HCT116 (cell line): ENCODE measurements around the gene DAAM1. TPM values are rescaled to one million over a fixed set of nuclear protein-coding genes. Genes with fewer than 3 reads are reported as not detected.

ENCODE experiments used
- ATAC-seq: fragments of 200-7000 bp; cut with Tn5 transposase; 2 replicates; pipeline ENCODE4 v1.9.1; 2020; ENCODE audit warnings: mild to moderate bottlenecking, moderate library complexity
- BruUV-seq: library from RNA; stranded (reverse); fragments of 400-500 nt; replicated peaks from 2 replicates; lab custom pipeline; 2021; lab: Mats Ljungman, UMichigan
- CTCF ChIA-PET: fragments of 300-600 bp; sonication (Branson Sonifier 250); formaldehyde crosslinking; loops from one replicate; lab custom pipeline; 2021; ENCODE audit warnings: antibody characterized with exemption; lab: Charles Lee
- POLR2A ChIA-PET: fragments of 300-600, 350-600 bp; sonication (Branson Sonifier 250); formaldehyde crosslinking; loops from one replicate; lab custom pipeline; 2021; ENCODE audit warnings: antibody characterized with exemption; lab: Charles Lee
- RAD21 ChIA-PET, 2 experiments: fragments of 300-600 bp; sonication (Branson Sonifier 250); formaldehyde crosslinking; loops; one replicate each; lab custom pipeline; 2023; ENCODE audit warnings: low total read pairs in 2 of 2; ENCODE audit not compliant: uncharacterized antibody in 2 of 2, unreplicated experiment in 2 of 2, low non-redundant PET in 1 of 2; lab: Charles Lee
- DNase-seq: peaks from one replicate; pipeline ENCODE4 v3.0.0-alpha.2; 2010; ENCODE audit warnings: low read depth, low spot score
- H2AFZ ChIP-seq: fragments of 200-600 bp; shearing (Covaris generic), sonication (generic); 2 replicates; pipeline ENCODE4 v1.6.1; 2017; ENCODE audit warnings: low read depth, mixed run types, mixed read lengths, antibody characterized with exemption, low read length; ENCODE audit not compliant: poor library complexity, severe bottlenecking
- H3K27ac ChIP-seq: 2 replicates; pipeline ENCODE4 v1.5.1; 2012; ENCODE audit warnings: low read depth, low read length
- H3K27me3 ChIP-seq: fragments of 200-600 bp; sonication (generic); 2 replicates; pipeline ENCODE4 v1.6.1; 2016; ENCODE audit warnings: mixed run types, low read length, mixed read lengths; ENCODE audit not compliant: insufficient read depth
- H3K36me3 ChIP-seq, 2 experiments: fragments of 200-500 bp in 1 of 2; fragments of 200-600 bp in 1 of 2; sonication (Bioruptor generic) in 1 of 2; sonication (generic) in 1 of 2; 2 replicates each; pipeline versions ENCODE4 v1.5.1 to v1.6.1; 2014 to 2016; ENCODE audit warnings: low read length in 2 of 2, inconsistent platforms in 1 of 2, mixed read lengths in 1 of 2, mixed run types in 1 of 2; ENCODE audit not compliant: insufficient read depth in 2 of 2, control insufficient read depth in 1 of 2
- H3K4me1 ChIP-seq, 2 experiments: fragments of 200-600 bp in 1 of 2; sonication (generic) in 1 of 2; 2 replicates each; pipeline versions ENCODE4 v1.5.1 to v1.6.1; 2012 to 2017; ENCODE audit warnings: low read length in 2 of 2, inconsistent platforms in 1 of 2, mild to moderate bottlenecking in 1 of 2, mixed read lengths in 1 of 2, mixed run types in 1 of 2, moderate library complexity in 1 of 2; ENCODE audit not compliant: insufficient read depth in 2 of 2, control insufficient read depth in 1 of 2
- H3K4me2 ChIP-seq: fragments of 200-600 bp; sonication (generic); 2 replicates; pipeline ENCODE4 v1.6.1; 2017; ENCODE audit warnings: mixed run types, low read length, mixed read lengths
- H3K4me3 ChIP-seq, 2 experiments: fragments of 200-600 bp in 1 of 2; sonication (generic) in 1 of 2; replicated peaks in 1 of 2; 2 replicates each; pipeline ENCODE4 v1.5.1; 2011 to 2016; ENCODE audit warnings: low read length in 2 of 2, control low read depth in 1 of 2, low read depth in 1 of 2, mild to moderate bottlenecking in 1 of 2, mixed read lengths in 1 of 2, mixed run types in 1 of 2
- H3K79me2 ChIP-seq: fragments of 200-600 bp; sonication (generic); 2 replicates; pipeline ENCODE4 v1.6.1; 2017; ENCODE audit warnings: mild to moderate bottlenecking, mixed run types, low read length, moderate library complexity, mixed read lengths; ENCODE audit not compliant: insufficient read depth
- H3K9ac ChIP-seq: fragments of 200-600 bp; sonication (generic); 2 replicates; pipeline ENCODE4 v1.6.1; 2016; ENCODE audit warnings: low read length, mixed read lengths
- H3K9me2 ChIP-seq: fragments of 200-600 bp; sonication (generic), shearing (Covaris generic); 2 replicates; pipeline ENCODE4 v1.6.1; 2017; ENCODE audit warnings: mixed run types, mild to moderate bottlenecking, moderate library complexity; ENCODE audit not compliant: insufficient read depth
- H3K9me3 ChIP-seq, 2 experiments: fragments of 200-500 bp in 1 of 2; fragments of 200-600 bp in 1 of 2; sonication (Bioruptor generic) in 1 of 2; sonication (generic) in 1 of 2; 2 replicates each; pipeline ENCODE4 v1.6.1; 2014 to 2017; ENCODE audit warnings: low read length in 2 of 2, mixed read lengths in 2 of 2, inconsistent platforms in 1 of 2, low read depth in 1 of 2, mild to moderate bottlenecking in 1 of 2, mixed run types in 1 of 2, moderate library complexity in 1 of 2; ENCODE audit not compliant: control insufficient read depth in 1 of 2, insufficient read depth in 1 of 2
- H4K20me1 ChIP-seq: fragments of 200-600 bp; sonication (generic), shearing (Covaris generic); 2 replicates; pipeline ENCODE4 v1.6.1; 2017; ENCODE audit warnings: mixed run types, mild to moderate bottlenecking, moderate library complexity; ENCODE audit not compliant: insufficient read depth
- ATF3 ChIP-seq: IDR thresholded peaks from 2 replicates; pipeline ENCODE4 v1.6.1; 2012
- CTCF ChIP-seq, 3 experiments: fragments of 200-600 bp in 1 of 3; sonication (generic) in 1 of 3; IDR thresholded peaks in 2 of 3; conservative IDR thresholded peaks in 1 of 3; 2 replicates each; pipeline ENCODE4 v1.5.1; 2012 to 2017; ENCODE audit warnings: low read depth in 2 of 3, low read length in 2 of 3, antibody characterized with exemption in 1 of 3, borderline replicate concordance in 1 of 3, control low read depth in 1 of 3, mild to moderate bottlenecking in 1 of 3, mixed read lengths in 1 of 3, mixed run types in 1 of 3, moderate library complexity in 1 of 3; ENCODE audit not compliant: insufficient read depth in 1 of 3
- ELF1 ChIP-seq: IDR thresholded peaks from 2 replicates; pipeline ENCODE4 v1.6.1; 2012; ENCODE audit warnings: low read depth, borderline replicate concordance
- EZH2 ChIP-seq: fragments of 200-600 bp; sonication (generic); IDR thresholded peaks from 2 replicates; pipeline ENCODE4 v1.6.1; 2017; ENCODE audit warnings: antibody characterized with exemption, mixed run types
- POLR2A ChIP-seq: IDR thresholded peaks from 2 replicates; pipeline ENCODE4 v1.7.0; 2011; ENCODE audit warnings: borderline replicate concordance; ENCODE audit not compliant: insufficient read depth, insufficient read length; ENCODE audit errors: extremely low read depth
- SP1 ChIP-seq: IDR thresholded peaks from 2 replicates; pipeline ENCODE4 v1.6.1; 2012; ENCODE audit warnings: low read depth
- TCF7L2 ChIP-seq: IDR thresholded peaks from 2 replicates; pipeline ENCODE4 v1.7.0; 2011; ENCODE audit warnings: borderline replicate concordance, inconsistent platforms; ENCODE audit not compliant: insufficient read depth, insufficient read length; ENCODE audit errors: extremely low read depth
- YY1 ChIP-seq: IDR thresholded peaks from 2 replicates; pipeline ENCODE4 v1.6.1; 2011; ENCODE audit warnings: low read length, low read depth, moderate library complexity, mild to moderate bottlenecking; ENCODE audit not compliant: insufficient replicate concordance; ENCODE audit errors: extremely low read depth
- ZBTB33 ChIP-seq: IDR thresholded peaks from 2 replicates; pipeline ENCODE4 v1.6.1; 2011; ENCODE audit warnings: mild to moderate bottlenecking, low read length, moderate library complexity; ENCODE audit not compliant: insufficient replicate concordance; ENCODE audit errors: extremely low read depth
- ZNF274 ChIP-seq: fragments of 200-500 bp; sonication (Bioruptor generic); IDR thresholded peaks from 2 replicates; pipeline ENCODE4 v1.6.1; 2014; ENCODE audit warnings: mild to moderate bottlenecking, low read depth, low read length, inconsistent platforms
- intact Hi-C: fragments of 100-400 bp; cut with micrococcal nuclease; formaldehyde crosslinking; loops from 2 replicates; pipeline ENCODE4 v1.10.0; 2022
- total RNA-seq: library from RNA; stranded (reverse); gene quantifications from one replicate; pipeline ENCODE4 v1.2.1, GENCODE V29; 2021; ENCODE audit not compliant: unreplicated experiment
- TF ChIP-seq, protein P1 (sequence below): IDR thresholded peaks from 2 replicates; pipeline ENCODE4 v1.6.1; 2012

Gene DAAM1
- total RNA-seq, 1 experiment from 2014 or later, result 10.7 TPM

DNA sequence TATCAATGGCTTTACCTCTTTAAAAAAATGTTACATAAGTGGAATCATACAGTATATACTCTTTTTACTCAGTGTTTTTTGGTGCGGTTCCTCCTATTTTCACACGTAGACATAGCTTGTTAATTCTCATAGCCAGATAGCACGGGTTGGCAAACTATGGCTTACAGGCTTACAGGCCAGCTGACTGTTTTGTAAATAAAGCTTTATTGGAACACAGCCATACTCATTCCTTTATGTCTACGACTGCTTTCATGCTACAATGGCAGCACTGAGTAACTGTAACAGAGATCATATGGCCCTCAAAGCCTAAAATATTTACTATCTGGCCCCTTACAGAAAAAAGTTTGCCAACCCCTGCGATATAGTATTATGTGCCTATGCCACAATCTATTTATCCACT, 5.8 kb upstream of the DAAM1 start (continued):
- TF ChIP-seq EZH2 (no peak), ZBTB33 (no peak)
- TF ChIP-seq, all 23 proteins: peak for 0

GRCh38 chr14:59183150-59183549, 5.3 kb upstream of the DAAM1 start:
- RAD21 ChIA-PET, result no interaction called here
- CTCF ChIA-PET, result no interaction called here
- no peak for ATAC-seq
- Histone ChIP-seq H2AFZ (no peak overlapping the region), H3K27ac (no peak overlapping the region), H3K79me2 (no peaks in the 10 kb centered on the region), H3K4me3 (no peak overlapping the region), H3K27me3 (peaks cover 33% of the 10 kb centered on the region), H3K36me3 (no peaks in the 10 kb centered on the region)
- POLR2A ChIA-PET, result no interaction called here
- intact Hi-C loops, result no loop called here
- TF ChIP-seq EZH2, result no peak
- no peak for TF ChIP-seq POLR2A
- no peak for TF ChIP-seq YY1
- TF ChIP-seq CTCF (IDR thresholded peaks at IDR 0.05 in 2 of 3, conservative IDR thresholded peaks at IDR 0.05 in 1 of 3; ENCODE audit: borderline replicate concordance in 1 of 3, insufficient read depth in 1 of 3, low read depth in 2 of 3, low read length in 2 of 3), result no peak
- TF ChIP-seq ATF3, result no peak
- TF ChIP-seq, protein P1, sequence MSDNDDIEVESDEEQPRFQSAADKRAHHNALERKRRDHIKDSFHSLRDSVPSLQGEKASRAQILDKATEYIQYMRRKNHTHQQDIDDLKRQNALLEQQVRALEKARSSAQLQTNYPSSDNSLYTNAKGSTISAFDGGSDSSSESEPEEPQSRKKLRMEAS, result no peak
- TF ChIP-seq TCF7L2, result no peak
- TF ChIP-seq ZNF274, result no peak
- no peak for TF ChIP-seq ELF1
- no peak for TF ChIP-seq SP1
- TF ChIP-seq, all 23 proteins: peak for 0
- BruUV-seq, result no TSS peak
- H4K20me1 ChIP-seq, result no peaks in the 10 kb centered on the region
- no peaks in the 10 kb centered on the region for H3K9me3 ChIP-seq
- H3K4me2 ChIP-seq, result no peak overlapping the region
- no peak for DNase-seq
- H3K9ac ChIP-seq, result no peak overlapping the region
- no peaks in the 10 kb centered on the region for H3K9me2 ChIP-seq
- peaks cover 3 to 7% of the 10 kb centered on the region in 2 experiments; a peak in 2 of 4 replicates for H3K4me1 ChIP-seq
